Natural killer cell (primary cell): ENCODE data around the gene ENO3. TPM values are rescaled to one million over a fixed set of nuclear protein-coding genes. Genes with fewer than 3 reads are reported as not detected.

Source experiments
- ATAC-seq, 3 donors: fragments of 150-1000 bp in 2 of 3; fragments of 200-7000 bp in 1 of 3; cut with Tn5 transposase; 1 replicate in 1 of 3; 2 replicates in 2 of 3; pipeline ENCODE4 v1.10.0; 2021; ENCODE audit warnings: mild to moderate bottlenecking in 2 of 3, moderate library complexity in 2 of 3
- DNase-seq, 2 donors: peaks; one replicate each; pipeline versions ENCODE4 v3.0.0 to v3.0.0-alpha.2; 2013 to 2021; ENCODE audit warnings: mixed read lengths in 1 of 2
- H3K27ac ChIP-seq: one replicate; pipeline ENCODE4 v1.5.1; 2013; ENCODE audit warnings: mild to moderate bottlenecking, low read length
- H3K27me3 ChIP-seq: one replicate; pipeline ENCODE4 v1.6.1; 2013; ENCODE audit warnings: low read length; ENCODE audit not compliant: control insufficient read depth, insufficient read depth
- H3K36me3 ChIP-seq: one replicate; pipeline ENCODE4 v1.6.1; 2013; ENCODE audit warnings: low read length; ENCODE audit not compliant: control insufficient read depth, insufficient read depth
- H3K4me1 ChIP-seq: one replicate; pipeline ENCODE4 v1.6.1; 2013; ENCODE audit warnings: low read length; ENCODE audit not compliant: control insufficient read depth, insufficient read depth
- H3K4me3 ChIP-seq: one replicate; pipeline ENCODE4 v1.5.1; 2013; ENCODE audit warnings: low read length
- H3K9me3 ChIP-seq: one replicate; pipeline ENCODE4 v1.6.1; 2013; ENCODE audit warnings: low read length; ENCODE audit not compliant: control insufficient read depth, insufficient read depth
- H3K27ac Mint-ChIP-seq, 2 donors: one replicate each; pipeline ENCODE4 v1.8.0; 2022; ENCODE audit warnings: mild to moderate bottlenecking in 2 of 2, mixed read lengths in 2 of 2, moderate library complexity in 1 of 2
- H3K27me3 Mint-ChIP-seq, 2 donors: one replicate each; pipeline ENCODE4 v1.8.0; 2022; ENCODE audit warnings: low read depth in 2 of 2, mixed read lengths in 2 of 2
- H3K36me3 Mint-ChIP-seq: one replicate; pipeline ENCODE4 v1.8.0; 2022; ENCODE audit warnings: mixed read lengths
- H3K4me1 Mint-ChIP-seq, 2 donors: one replicate each; pipeline ENCODE4 v1.8.0; 2022; ENCODE audit warnings: mixed read lengths in 2 of 2
- H3K4me3 Mint-ChIP-seq: one replicate; pipeline ENCODE4 v1.8.0; 2022; ENCODE audit warnings: mild to moderate bottlenecking, moderate library complexity, mixed read lengths
- H3K9me3 Mint-ChIP-seq, 2 donors: one replicate each; pipeline ENCODE4 v1.8.0; 2022; ENCODE audit warnings: mixed read lengths in 2 of 2
- CTCF ChIP-seq: fragments of 200-600 bp; IDR thresholded peaks from one replicate; pipeline ENCODE4 v1.8.0; 2022; ENCODE audit warnings: antibody characterized with exemption
- WGBS: methylation state at CpG from one replicate; pipeline ENCODE4 v1.1.7; 2013; ENCODE audit warnings: missing lambda C conversion rate; ENCODE audit not compliant: insufficient coverage; 5-methylcytosine and 5-hydroxymethylcytosine counted together
- intact Hi-C: fragments of 100-400 bp; cut with micrococcal nuclease; formaldehyde crosslinking; loops from one replicate; pipeline ENCODE4 v1.14.2; 2022
- total RNA-seq, 4 donors: library from RNA; stranded (reverse); fragments of 120-200 nt in 1 of 4; gene quantifications; one replicate each; pipeline versions ENCODE4 v1.2.3 to v1.2.4, GENCODE V29; 2013 to 2022

Gene ENO3
- total RNA-seq, 3 donors from 2014 or later (not counting 1 experiment from before 2014, with no cell fraction given) = 26.1 to 28.4 (median 26.6) TPM

GRCh38 chr17:4940555-4941318, 10.2 kb upstream of the ENO3 start:
- peak overlapping the region; percentile 91 for H3K4me3 ChIP-seq
- H3K27ac ChIP-seq = peak overlapping the region; percentile 77
- Mint-ChIP-seq H3K4me1 (peaks cover 63 to 90% of the 10 kb centered on the region in 2 donors), H3K4me3 (peak overlapping the region; percentile 91), H3K27me3 (no peaks in the 10 kb centered on the region), H3K9me3 (no peaks in the 10 kb centered on the region), H3K27ac (peak overlapping the region; percentile 87 to 93), H3K36me3 (peaks cover 7% of the 10 kb centered on the region)
- intact Hi-C loops = loop anchor here (1.0 kb wide), 2 partner anchors 8 to 27 kb away; partner anchors contain the start of genes PFN1 and SPAG7
- TF ChIP-seq CTCF = no peak
- ATAC-seq = no peak
- WGBS = under 1% methylated on average over 28 of the region's 29 CpGs
- peak; percentile 36 to 68 for DNase-seq
- H3K4me1 ChIP-seq = peaks cover 68% of the 10 kb centered on the region
- peaks cover 51% of the 10 kb centered on the region for H3K36me3 ChIP-seq
- H3K9me3 ChIP-seq = no peaks in the 10 kb centered on the region
- no peaks in the 10 kb centered on the region for H3K27me3 ChIP-seq

- Mint-ChIP-seq H3K27ac (peak overlapping the region; percentile 87 to 93), H3K27me3 (no peaks in the 10 kb centered on the region), H3K4me1 (peaks cover 63 to 89% of the 10 kb centered on the region in 2 donors), H3K4me3 (peak overlapping the region; percentile 91), H3K9me3 (no peaks in the 10 kb centered on the region), H3K36me3 (peaks cover 8% of the 10 kb centered on the region)
- ATAC-seq = no peak
- WGBS = 22% methylated on average over 3 of the region's 4 CpGs
- Histone ChIP-seq H3K27me3 (no peaks in the 10 kb centered on the region), H3K9me3 (no peaks in the 10 kb centered on the region), H3K36me3 (peaks cover 54% of the 10 kb centered on the region), H3K4me3 (peak overlapping the region; percentile 91), H3K27ac (peak overlapping the region; percentile 77), H3K4me1 (peaks cover 73% of the 10 kb centered on the region)
- TF ChIP-seq CTCF = no peak
- DNase-seq = no peak
- intact Hi-C loops = no loop called here
These were observed 9.7 kb upstream of the ENO3 start for GRCh38 chr17:4941319-4941610.

- Mint-ChIP-seq H3K4me1 (peaks cover 71 to 89% of the 10 kb centered on the region in 2 donors), H3K27me3 (peaks cover 0 to 2% of the 10 kb centered on the region in 2 donors), H3K4me3 (peak overlapping the region; percentile 91), H3K36me3 (peaks cover 14% of the 10 kb centered on the region), H3K27ac (peak overlapping the region; percentile 87 to 93), H3K9me3 (no peaks in the 10 kb centered on the region)
- Histone ChIP-seq H3K4me3 (no peak overlapping the region), H3K27me3 (no peaks in the 10 kb centered on the region), H3K27ac (peak overlapping the region; percentile 96), H3K9me3 (no peaks in the 10 kb centered on the region), H3K36me3 (peaks cover 57% of the 10 kb centered on the region), H3K4me1 (peaks cover 79% of the 10 kb centered on the region)
- no peak for ATAC-seq
- intact Hi-C loops = no loop called here
- no peak for DNase-seq
- 95% methylated on average over 9 of the region's 13 CpGs for WGBS
- TF ChIP-seq CTCF = no peak
These were observed 8.0 kb upstream of the ENO3 start for GRCh38 chr17:4942760-4943508.
